Astrocyte (in vitro differentiated cells and primary cell): Measurements from ENCODE around the gene ZNRF4. TPM values are rescaled to one million over a fixed set of nuclear protein-coding genes. Genes with fewer than 3 reads are reported as not detected.

Experiments
- DNase-seq: peaks from one replicate; pipeline ENCODE4 v3.0.0-alpha.2; 2010; ENCODE audit warnings: low read depth
- FAIRE-seq: peaks from 2 replicates; lab custom pipeline; 2011; peaks lifted over from hg19 to GRCh38; lab: Jason Lieb, UNC
- H2AFZ ChIP-seq: 2 replicates; pipeline ENCODE4 v1.6.0; 2012; ENCODE audit warnings: low read depth, low read length, inconsistent platforms
- H3K27ac ChIP-seq: 2 replicates; pipeline ENCODE4 v1.5.1; 2011; ENCODE audit warnings: low read depth, low read length, inconsistent platforms
- H3K27me3 ChIP-seq: 2 replicates; pipeline ENCODE4 v1.6.0; 2011; ENCODE audit warnings: low read length, inconsistent platforms; ENCODE audit not compliant: insufficient read depth
- H3K36me3 ChIP-seq: 2 replicates; pipeline ENCODE4 v1.5.1; 2011; ENCODE audit warnings: low read length, inconsistent platforms; ENCODE audit not compliant: insufficient read depth
- H3K4me1 ChIP-seq: 2 replicates; pipeline ENCODE4 v1.5.1; 2011; ENCODE audit warnings: low read length, inconsistent platforms; ENCODE audit not compliant: insufficient read depth
- H3K4me2 ChIP-seq: 2 replicates; pipeline ENCODE4 v1.6.0; 2012; ENCODE audit warnings: low read length, inconsistent platforms
- H3K4me3 ChIP-seq: 2 replicates; pipeline ENCODE4 v1.5.1; 2011; ENCODE audit warnings: low read depth, mild to moderate bottlenecking, low read length, inconsistent platforms; ENCODE audit not compliant: insufficient read depth
- H3K79me2 ChIP-seq: 2 replicates; pipeline ENCODE4 v1.6.0; 2012; ENCODE audit warnings: mild to moderate bottlenecking, low read length, inconsistent platforms; ENCODE audit not compliant: insufficient read depth
- H3K9ac ChIP-seq: 2 replicates; pipeline ENCODE4 v1.6.0; 2012; ENCODE audit warnings: mild to moderate bottlenecking, low read length, inconsistent platforms
- H3K9me3 ChIP-seq: 2 replicates; pipeline ENCODE4 v1.5.1; 2012; ENCODE audit warnings: low read depth, mild to moderate bottlenecking, low read length, inconsistent platforms; ENCODE audit not compliant: insufficient read depth
- H4K20me1 ChIP-seq: 2 replicates; pipeline ENCODE4 v1.6.0; 2012; ENCODE audit warnings: low read length, inconsistent platforms; ENCODE audit not compliant: insufficient read depth
- H3K27ac Mint-ChIP-seq: one replicate; pipeline ENCODE4 v1.8.0; 2021; ENCODE audit warnings: mild to moderate bottlenecking, mixed read lengths; ENCODE audit not compliant: unreplicated experiment
- H3K27me3 Mint-ChIP-seq: one replicate; pipeline ENCODE4 v1.8.0; 2021; ENCODE audit warnings: low read depth, mixed read lengths; ENCODE audit not compliant: unreplicated experiment
- H3K36me3 Mint-ChIP-seq: one replicate; pipeline ENCODE4 v1.8.0; 2021; ENCODE audit warnings: low read depth, mixed read lengths; ENCODE audit not compliant: unreplicated experiment
- H3K4me1 Mint-ChIP-seq: one replicate; pipeline ENCODE4 v1.8.0; 2021; ENCODE audit warnings: low read depth, mixed read lengths; ENCODE audit not compliant: unreplicated experiment
- H3K4me3 Mint-ChIP-seq: one replicate; pipeline ENCODE4 v1.8.0; 2021; ENCODE audit warnings: mild to moderate bottlenecking, moderate library complexity, mixed read lengths; ENCODE audit not compliant: unreplicated experiment
- H3K9me3 Mint-ChIP-seq: one replicate; pipeline ENCODE4 v1.8.0; 2021; ENCODE audit warnings: mild to moderate bottlenecking, mixed read lengths; ENCODE audit not compliant: unreplicated experiment
- CTCF ChIP-seq: IDR thresholded peaks from 2 replicates; pipeline ENCODE4 v1.5.1; 2011; ENCODE audit warnings: low read depth, mild to moderate bottlenecking, inconsistent platforms, low read length, moderate library complexity; ENCODE audit not compliant: insufficient read depth
- EZH2 ChIP-seq: IDR thresholded peaks from 2 replicates; pipeline ENCODE4 v1.6.1; 2012; ENCODE audit warnings: mild to moderate bottlenecking, low read length, inconsistent platforms; ENCODE audit not compliant: insufficient read depth
- total RNA-seq: library from RNA; stranded (reverse); gene quantifications from 2 replicates; pipeline ENCODE4 v1.2.1, GENCODE V29; 2021

ZNRF4 gene
- total RNA-seq, 1 donor from 2014 or later, result not detected

- Histone ChIP-seq H3K4me1 (no peaks in the 10 kb centered on the region), H3K9ac (no peak overlapping the region), H3K36me3 (no peaks in the 10 kb centered on the region), H2AFZ (no peak overlapping the region), H3K79me2 (no peaks in the 10 kb centered on the region), H3K27me3 (no peaks in the 10 kb centered on the region), H3K9me3 (peaks cover 4% of the 10 kb centered on the region), H3K4me3 (no peak overlapping the region), H3K27ac (no peak overlapping the region), H3K4me2 (no peak overlapping the region), H4K20me1 (no peaks in the 10 kb centered on the region)
- peaks cover 15% of the 10 kb centered on the region for H3K9me3 Mint-ChIP-seq
- DNase-seq, result no peak
- no peaks in the 10 kb centered on the region for H3K4me1 Mint-ChIP-seq
- no peak for FAIRE-seq
- H3K27me3 Mint-ChIP-seq, result peaks cover 18% of the 10 kb centered on the region
- H3K4me3 Mint-ChIP-seq, result no peak overlapping the region
- H3K27ac Mint-ChIP-seq, result no peak overlapping the region
- H3K36me3 Mint-ChIP-seq, result peaks cover 4% of the 10 kb centered on the region
- no peak for TF ChIP-seq CTCF
- no peak for TF ChIP-seq EZH2
Observed at GRCh38 chr19:5456130-5456840, 1.1 kb downstream of the ZNRF4 start.

GRCh38 chr19:5456841-5457200 is 1.6 kb downstream of the ZNRF4 start:
- FAIRE-seq, result no peak
- no peak overlapping the region for H3K4me3 Mint-ChIP-seq
- Histone ChIP-seq H3K9ac (no peak overlapping the region), H4K20me1 (no peaks in the 10 kb centered on the region), H3K4me1 (no peaks in the 10 kb centered on the region), H3K79me2 (no peaks in the 10 kb centered on the region), H3K27ac (no peak overlapping the region), H3K9me3 (peaks cover 4% of the 10 kb centered on the region), H3K27me3 (no peaks in the 10 kb centered on the region), H3K4me2 (no peak overlapping the region), H3K36me3 (no peaks in the 10 kb centered on the region), H3K4me3 (no peak overlapping the region), H2AFZ (no peak overlapping the region)
- no peak for TF ChIP-seq EZH2
- no peak overlapping the region for H3K27ac Mint-ChIP-seq
- H3K27me3 Mint-ChIP-seq, result peaks cover 20% of the 10 kb centered on the region
- no peaks in the 10 kb centered on the region for H3K4me1 Mint-ChIP-seq
- H3K9me3 Mint-ChIP-seq, result peaks cover 17% of the 10 kb centered on the region
- H3K36me3 Mint-ChIP-seq, result peaks cover 5% of the 10 kb centered on the region
- no peak for DNase-seq

GRCh38 chr19:5457709-5458108 is 2.5 kb downstream of the ZNRF4 start:
- Histone ChIP-seq H3K4me2 (no peak overlapping the region), H2AFZ (no peak overlapping the region), H3K36me3 (no peaks in the 10 kb centered on the region), H4K20me1 (no peaks in the 10 kb centered on the region), H3K4me1 (no peaks in the 10 kb centered on the region), H3K27ac (no peak overlapping the region), H3K27me3 (no peaks in the 10 kb centered on the region), H3K9me3 (peaks cover 4% of the 10 kb centered on the region), H3K9ac (no peak overlapping the region), H3K4me3 (no peak overlapping the region), H3K79me2 (no peaks in the 10 kb centered on the region)
- Mint-ChIP-seq H3K9me3 (peaks cover 22% of the 10 kb centered on the region), H3K4me1 (no peaks in the 10 kb centered on the region), H3K27ac (no peak overlapping the region), H3K36me3 (peaks cover 5% of the 10 kb centered on the region), H3K27me3 (peaks cover 29% of the 10 kb centered on the region), H3K4me3 (no peak overlapping the region)
- no peak for TF ChIP-seq EZH2
- TF ChIP-seq CTCF, result no peak
- no peak for DNase-seq
- no peak for FAIRE-seq
